AG04450 (cell line): ENCODE data around the gene OVCA2. TPM values are rescaled to one million over a fixed set of nuclear protein-coding genes. Genes with fewer than 3 reads are reported as not detected.
"Not testable (repeated sequence)": the region's sequence is repeated elsewhere in the genome, so short reads cannot be mapped to it uniquely, and the experiment has no call there.

ENCODE experiments used
- CTCF ChIA-PET: fragments of 300-600, 350-600 bp; formaldehyde crosslinking; extraction: SDS; loops from one replicate; lab custom pipeline; 2022; ENCODE audit warnings: antibody characterized with exemption, inconsistent platforms; lab: Charles Lee
- POLR2A ChIA-PET: fragments of 350-600 bp; formaldehyde crosslinking; extraction: SDS; loops from one replicate; lab custom pipeline; 2021; ENCODE audit warnings: antibody characterized with exemption, inconsistent platforms; lab: Yijun Ruan, JAX
- DNase-seq: peaks from one replicate; pipeline ENCODE4 v3.0.0-alpha.2; 2011; ENCODE audit warnings: low read depth, low spot score
- H3K27ac ChIP-seq: one replicate; pipeline ENCODE4 v1.5.1; 2012; ENCODE audit warnings: low read depth, low read length, control low read depth
- H3K27me3 ChIP-seq: one replicate; pipeline ENCODE4 v1.6.0; 2012; ENCODE audit warnings: low read length; ENCODE audit not compliant: control insufficient read depth, insufficient read depth
- H3K4me3 ChIP-seq: 2 replicates; pipeline ENCODE4 v1.5.1; 2011; ENCODE audit warnings: mild to moderate bottlenecking, low read depth, low read length, control low read depth
- H3K9me3 ChIP-seq: 2 replicates; pipeline ENCODE4 v1.5.1; 2012; ENCODE audit warnings: low read length; ENCODE audit not compliant: control insufficient read depth, insufficient read depth
- polyA plus RNA-seq: library from polyadenylated mRNA; depleted of rRNA; stranded (reverse); fragments of >200 nt; gene quantifications from 2 replicates; pipeline ENCODE4 v1.2.3, GENCODE V29; 2011
- TF ChIP-seq, protein P1 (sequence below): IDR thresholded peaks from 2 replicates; pipeline ENCODE4 v1.5.1; 2011; ENCODE audit warnings: low read depth, low read length, control low read depth, inconsistent platforms

OVCA2 gene
- polyA plus RNA-seq, 1 experiment = 38.0 TPM

DNA sequence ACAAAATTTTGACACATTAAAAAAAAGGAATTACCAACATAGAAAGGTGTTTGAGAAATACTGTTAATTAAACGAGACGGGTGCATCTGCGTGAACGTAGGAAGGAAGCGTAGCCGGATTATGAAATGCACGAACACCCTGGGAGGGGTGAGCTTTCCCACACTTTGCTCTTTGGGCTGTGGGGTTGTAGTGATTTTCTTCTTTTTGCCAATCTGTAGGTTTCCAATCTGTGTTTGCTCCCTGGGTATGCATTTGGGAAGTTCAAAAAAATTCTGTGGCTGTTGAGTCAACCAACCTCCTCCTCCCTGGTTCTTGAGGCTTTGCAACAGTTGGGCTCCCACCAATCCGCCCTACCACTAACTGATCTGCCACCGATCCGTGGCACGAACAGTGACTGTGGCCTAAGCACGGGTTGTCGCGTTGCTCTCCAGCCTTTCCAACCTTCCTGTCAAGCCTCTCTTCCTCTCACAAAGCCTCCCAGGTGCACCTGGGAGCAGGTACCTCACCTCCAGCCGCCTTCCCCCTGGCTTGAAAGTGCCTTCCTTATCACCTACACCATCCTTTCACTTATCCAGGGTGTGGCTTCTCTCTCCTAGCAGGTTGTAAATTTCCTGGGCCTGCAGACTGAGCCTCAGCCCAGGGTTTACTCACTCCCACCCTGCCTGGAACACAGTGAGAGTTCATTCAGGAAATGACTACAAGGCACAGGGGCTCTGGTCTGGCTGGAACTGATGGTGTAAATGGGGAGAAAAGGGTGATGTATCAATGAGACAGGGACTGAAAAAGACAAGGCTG lies 33.3 kb upstream of the OVCA2 start:
- H3K27me3 ChIP-seq = peaks cover 1% of the 10 kb centered on the region
- no peak for DNase-seq
- H3K4me3 ChIP-seq = no peak overlapping the region
- TF ChIP-seq, protein P1, sequence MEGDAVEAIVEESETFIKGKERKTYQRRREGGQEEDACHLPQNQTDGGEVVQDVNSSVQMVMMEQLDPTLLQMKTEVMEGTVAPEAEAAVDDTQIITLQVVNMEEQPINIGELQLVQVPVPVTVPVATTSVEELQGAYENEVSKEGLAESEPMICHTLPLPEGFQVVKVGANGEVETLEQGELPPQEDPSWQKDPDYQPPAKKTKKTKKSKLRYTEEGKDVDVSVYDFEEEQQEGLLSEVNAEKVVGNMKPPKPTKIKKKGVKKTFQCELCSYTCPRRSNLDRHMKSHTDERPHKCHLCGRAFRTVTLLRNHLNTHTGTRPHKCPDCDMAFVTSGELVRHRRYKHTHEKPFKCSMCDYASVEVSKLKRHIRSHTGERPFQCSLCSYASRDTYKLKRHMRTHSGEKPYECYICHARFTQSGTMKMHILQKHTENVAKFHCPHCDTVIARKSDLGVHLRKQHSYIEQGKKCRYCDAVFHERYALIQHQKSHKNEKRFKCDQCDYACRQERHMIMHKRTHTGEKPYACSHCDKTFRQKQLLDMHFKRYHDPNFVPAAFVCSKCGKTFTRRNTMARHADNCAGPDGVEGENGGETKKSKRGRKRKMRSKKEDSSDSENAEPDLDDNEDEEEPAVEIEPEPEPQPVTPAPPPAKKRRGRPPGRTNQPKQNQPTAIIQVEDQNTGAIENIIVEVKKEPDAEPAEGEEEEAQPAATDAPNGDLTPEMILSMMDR = no peak
- CTCF ChIA-PET = no interaction called here
- POLR2A ChIA-PET = no interaction called here
- H3K27ac ChIP-seq = no peak overlapping the region
- H3K9me3 ChIP-seq = peaks cover 9% of the 10 kb centered on the region; the same call in 1 of the 2 replicates

DNA sequence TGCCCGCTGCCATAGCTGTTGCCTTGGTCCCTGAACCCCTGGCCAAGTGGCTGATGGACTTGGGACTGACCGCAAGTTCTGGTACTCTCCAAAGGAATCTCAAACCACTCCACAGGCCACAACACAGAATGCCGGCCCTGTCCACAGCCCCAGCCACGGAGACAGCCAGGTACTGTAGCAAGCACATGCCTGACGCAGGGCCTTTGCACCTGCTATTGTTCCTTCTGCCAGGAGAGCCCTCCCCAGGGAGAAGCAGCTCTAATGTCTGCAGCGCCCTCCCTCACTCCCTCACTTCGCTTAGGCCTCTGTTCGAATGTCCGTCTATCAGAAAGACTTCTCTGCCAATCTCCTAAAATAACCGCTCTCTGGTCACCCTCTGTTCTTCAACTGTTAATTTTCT lies 32.1 kb upstream of the OVCA2 start:
- CTCF ChIA-PET = no interaction called here
- Histone ChIP-seq H3K27me3 (peaks cover 3% of the 10 kb centered on the region), H3K4me3 (no peak overlapping the region), H3K27ac (no peak overlapping the region), H3K9me3 (peaks cover 9% of the 10 kb centered on the region; the same call in 1 of the 2 replicates)
- TF ChIP-seq, protein P1 = no peak
- POLR2A ChIA-PET = no interaction called here
- no peak for DNase-seq

DNA sequence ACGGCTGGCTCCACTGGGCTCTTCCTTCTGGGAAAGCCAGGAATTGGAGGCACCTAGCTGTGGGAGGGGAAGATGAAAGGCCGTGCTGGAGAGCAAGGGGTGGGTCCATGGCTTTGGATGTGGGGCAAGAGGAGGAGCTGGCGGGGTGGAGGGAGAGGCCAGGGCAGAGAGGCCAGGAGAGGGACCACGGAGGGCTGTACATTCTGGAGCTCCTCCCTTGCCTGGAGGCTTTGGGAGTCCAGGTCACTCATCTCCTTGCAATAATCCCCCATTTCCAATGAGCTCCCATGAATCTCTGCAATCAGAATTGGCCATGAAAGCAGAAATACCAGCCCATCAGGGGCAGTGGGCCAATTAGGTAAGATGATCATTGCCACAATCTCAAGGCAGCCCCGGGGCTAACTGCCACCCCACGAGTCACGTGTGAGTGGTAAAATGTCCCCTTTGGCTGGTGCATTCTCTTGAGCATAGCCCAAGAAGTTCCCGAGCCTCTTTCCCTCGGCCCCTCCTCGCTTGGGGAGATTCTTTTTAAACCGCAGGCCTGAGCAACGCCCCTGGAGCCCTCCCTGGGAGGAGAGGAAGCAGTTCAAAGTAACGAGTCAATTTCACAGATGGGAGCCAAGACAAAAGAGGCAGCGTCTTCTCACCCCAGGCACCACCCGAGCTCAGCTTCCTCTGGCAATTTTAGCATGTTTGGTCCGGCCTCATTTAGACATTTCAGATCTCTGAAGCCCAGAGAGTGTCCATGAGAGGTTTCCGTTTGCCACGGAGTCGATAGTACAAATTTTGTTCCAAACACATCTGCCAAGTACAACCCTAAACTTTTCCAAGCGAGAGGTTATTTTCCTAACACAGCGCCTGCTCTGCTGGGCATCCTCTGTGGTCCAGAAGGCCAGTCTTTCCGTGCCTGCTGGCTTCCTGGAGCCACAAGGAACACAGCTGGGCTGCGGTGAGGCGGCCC lies 30.1 kb upstream of the OVCA2 start:
- ChIA-PET CTCF (interaction anchor here (0.8 kb wide), 1 partner anchor 14 kb away, joined by 3 read pairs; no protein-coding TSS in a partner anchor), POLR2A (interaction anchor here (0.7 kb wide), 1 partner anchor 9 kb away, joined by 3 read pairs; no protein-coding TSS in a partner anchor)
- TF ChIP-seq, protein P1 = no peak
- Histone ChIP-seq H3K9me3 (peaks cover 9% of the 10 kb centered on the region; the same call in 1 of the 2 replicates), H3K27ac (no peak overlapping the region), H3K27me3 (peaks cover 15% of the 10 kb centered on the region), H3K4me3 (no peak overlapping the region)
- DNase-seq = no peak

DNA sequence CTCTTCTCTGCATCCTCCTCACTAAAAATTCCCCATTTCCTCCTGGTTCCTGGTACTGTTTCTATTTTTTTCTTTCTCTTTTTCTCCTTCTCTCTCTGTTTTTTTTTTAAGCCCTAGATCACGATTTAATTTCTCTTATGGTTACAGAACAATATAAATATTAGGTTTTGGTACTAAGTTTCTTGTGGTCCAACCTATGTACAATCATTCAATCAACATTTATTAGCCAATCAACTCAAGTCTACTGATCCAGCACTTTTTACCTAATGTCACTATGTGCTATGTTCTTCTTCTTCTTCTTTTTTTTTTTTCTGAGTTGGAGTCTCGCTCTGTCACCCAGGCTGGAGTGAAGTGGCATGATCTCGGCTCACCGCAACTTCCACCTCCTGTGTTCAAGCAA lies 29.3 kb upstream of the OVCA2 start:
- Histone ChIP-seq H3K9me3 (peaks cover 9% of the 10 kb centered on the region; the same call in 1 of the 2 replicates), H3K4me3 (no peak overlapping the region), H3K27ac (no peak overlapping the region), H3K27me3 (peaks cover 21% of the 10 kb centered on the region)
- ChIA-PET CTCF (no interaction called here), POLR2A (no interaction called here)
- DNase-seq = no peak
- TF ChIP-seq, protein P1 = no peak

DNA sequence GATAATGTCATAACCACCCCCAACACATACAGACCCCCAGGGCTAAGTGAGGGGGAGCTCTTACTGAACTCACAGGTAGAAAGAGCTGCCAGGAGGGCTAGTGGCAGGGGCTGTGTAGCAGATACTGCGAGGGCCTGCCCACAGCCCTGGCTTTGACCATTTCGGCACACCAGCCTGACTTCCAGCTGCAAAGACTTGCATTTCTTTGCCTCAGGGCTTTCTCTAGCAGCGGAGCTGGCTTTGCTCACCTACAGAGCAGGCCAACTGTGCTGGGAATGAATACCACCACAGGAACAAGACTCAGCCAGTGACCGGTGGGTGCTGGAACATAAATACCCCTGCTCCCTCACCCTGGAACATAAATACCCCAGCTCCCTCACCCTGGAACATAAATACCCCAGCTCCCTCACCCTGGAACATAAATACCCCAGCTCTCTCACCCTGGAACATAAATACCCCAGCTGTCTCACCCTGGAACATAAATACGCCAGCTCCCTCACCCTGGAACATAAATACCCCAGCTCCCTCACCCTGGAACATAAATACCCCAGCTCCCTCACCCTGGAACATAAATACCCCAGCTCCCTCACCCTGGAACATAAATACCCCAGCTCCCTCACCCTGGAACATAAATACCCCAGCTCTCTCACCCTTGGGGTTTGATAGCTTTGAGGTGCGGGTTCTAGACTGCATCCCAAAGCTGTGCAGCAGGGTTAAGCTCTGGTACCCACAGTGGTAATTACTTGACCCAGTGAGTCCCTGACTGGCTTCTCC lies 28.4 kb upstream of the OVCA2 start:
- POLR2A ChIA-PET = not testable (repeated sequence)
- CTCF ChIA-PET = interaction anchor here (0.6 kb wide), 1 partner anchor 105 kb away, joined by 3 read pairs; no protein-coding TSS in a partner anchor

More for the DNA sequence above, 28.4 kb upstream of the OVCA2 start:
- peaks cover 30% of the 10 kb centered on the region for H3K27me3 ChIP-seq
- not testable (repeated sequence) for H3K27ac ChIP-seq, DNase-seq, H3K9me3 ChIP-seq, H3K4me3 ChIP-seq
